ENCODE results near the gene ATF7. TPM values are rescaled to one million over a fixed set of nuclear protein-coding genes. Genes with fewer than 3 reads are reported as not detected.

The ATF7 gene
- polyA plus RNA-seq, 1 experiment = 27.1 TPM

- no peaks in the 10 kb centered on the region for H3K9me3 ChIP-seq (ENCODE audit: control insufficient read depth, insufficient read depth, low read length)
- DNase-seq (ENCODE audit: low read depth, low spot score) = no peak
- no peak overlapping the region for H3K4me3 ChIP-seq (ENCODE audit: low read depth, low read length)
- TF ChIP-seq, protein P1, sequence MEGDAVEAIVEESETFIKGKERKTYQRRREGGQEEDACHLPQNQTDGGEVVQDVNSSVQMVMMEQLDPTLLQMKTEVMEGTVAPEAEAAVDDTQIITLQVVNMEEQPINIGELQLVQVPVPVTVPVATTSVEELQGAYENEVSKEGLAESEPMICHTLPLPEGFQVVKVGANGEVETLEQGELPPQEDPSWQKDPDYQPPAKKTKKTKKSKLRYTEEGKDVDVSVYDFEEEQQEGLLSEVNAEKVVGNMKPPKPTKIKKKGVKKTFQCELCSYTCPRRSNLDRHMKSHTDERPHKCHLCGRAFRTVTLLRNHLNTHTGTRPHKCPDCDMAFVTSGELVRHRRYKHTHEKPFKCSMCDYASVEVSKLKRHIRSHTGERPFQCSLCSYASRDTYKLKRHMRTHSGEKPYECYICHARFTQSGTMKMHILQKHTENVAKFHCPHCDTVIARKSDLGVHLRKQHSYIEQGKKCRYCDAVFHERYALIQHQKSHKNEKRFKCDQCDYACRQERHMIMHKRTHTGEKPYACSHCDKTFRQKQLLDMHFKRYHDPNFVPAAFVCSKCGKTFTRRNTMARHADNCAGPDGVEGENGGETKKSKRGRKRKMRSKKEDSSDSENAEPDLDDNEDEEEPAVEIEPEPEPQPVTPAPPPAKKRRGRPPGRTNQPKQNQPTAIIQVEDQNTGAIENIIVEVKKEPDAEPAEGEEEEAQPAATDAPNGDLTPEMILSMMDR (IDR thresholded peaks at IDR 0.05; ENCODE audit: low read depth, low read length) = no peak
- H3K27ac ChIP-seq (ENCODE audit: low read depth, low read length) = no peak overlapping the region
- H3K27me3 ChIP-seq (ENCODE audit: control insufficient read depth, insufficient read depth, low read length) = no peaks in the 10 kb centered on the region
- ChIA-PET CTCF (interaction anchor here (0.6 to 1.9 kb wide), 5 partner anchors 29 to 158 kb away, joined by 4 to 8 read pairs (median 7); partner anchors contain the start of gene AAAS), POLR2A (interaction anchor here (0.6 to 6.2 kb wide), 4 partner anchors 15 to 38 kb away, joined by 3 to 50 read pairs (median 10); partner anchors contain the start of genes MAP3K12, PRR13 and TARBP2)
These were observed 147.3 kb downstream of the ATF7 start for GRCh38 chr12:53478865-53479264.

GRCh38 chr12:53476769-53477209 is 149.4 kb downstream of the ATF7 start:
- H3K27ac ChIP-seq (ENCODE audit: low read depth, low read length) = no peak overlapping the region
- CTCF ChIA-PET = interaction anchor here (0.7 to 4.6 kb wide), 6 partner anchors 12 to 124 kb away, joined by 3 to 35 read pairs (median 4); no protein-coding TSS in a partner anchor
- no peak for DNase-seq (ENCODE audit: low read depth, low spot score)
- POLR2A ChIA-PET = interaction anchor here (0.6 to 1.9 kb wide), 7 partner anchors 8 to 131 kb away, joined by 3 to 18 read pairs (median 4); no protein-coding TSS in a partner anchor
- H3K9me3 ChIP-seq (ENCODE audit: control insufficient read depth, insufficient read depth, low read length) = no peaks in the 10 kb centered on the region
- H3K27me3 ChIP-seq (ENCODE audit: control insufficient read depth, insufficient read depth, low read length) = no peaks in the 10 kb centered on the region
- TF ChIP-seq, protein P1 (IDR thresholded peaks at IDR 0.05; ENCODE audit: low read depth, low read length) = peak; percentile 47
- H3K4me3 ChIP-seq (ENCODE audit: low read depth, low read length) = no peak overlapping the region

DNA sequence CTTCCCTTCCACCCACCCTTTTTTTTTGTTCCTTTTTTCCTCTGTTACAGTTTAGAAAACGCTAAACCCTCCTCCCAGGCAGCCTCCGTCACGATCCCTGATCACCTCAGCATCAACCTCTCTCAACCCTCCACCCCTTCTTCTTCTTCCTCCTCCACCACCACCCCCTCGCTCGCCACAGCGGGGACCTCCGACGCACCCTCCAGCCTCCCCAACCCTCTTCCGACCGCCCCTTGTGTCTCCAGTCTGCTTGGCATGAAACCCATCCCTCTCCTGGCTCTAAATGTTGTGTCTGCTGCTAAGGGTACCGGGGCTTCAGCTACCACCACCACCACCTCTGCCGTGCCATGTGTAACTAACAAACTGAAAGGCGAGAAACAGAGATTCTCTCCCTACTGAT is 151.4 kb downstream of the ATF7 start:
- no peaks in the 10 kb centered on the region for H3K9me3 ChIP-seq (ENCODE audit: control insufficient read depth, insufficient read depth, low read length)
- no peak overlapping the region for H3K27ac ChIP-seq (ENCODE audit: low read depth, low read length)
- ChIA-PET POLR2A (interaction anchor here (0.7 to 1.3 kb wide), 4 partner anchors 11 to 95 kb away, joined by 3 to 7 read pairs (median 4); partner anchors contain the start of gene SP1), CTCF (interaction anchor here (0.7 to 4.6 kb wide), 5 partner anchors 34 to 930 kb away, joined by 3 to 35 read pairs (median 6); partner anchors contain the start of gene AAAS)
- TF ChIP-seq, protein P1 (IDR thresholded peaks at IDR 0.05; ENCODE audit: low read depth, low read length) = no peak
- no peak overlapping the region for H3K4me3 ChIP-seq (ENCODE audit: low read depth, low read length)
- DNase-seq (ENCODE audit: low read depth, low spot score) = no peak
- no peaks in the 10 kb centered on the region for H3K27me3 ChIP-seq (ENCODE audit: control insufficient read depth, insufficient read depth, low read length)

DNA sequence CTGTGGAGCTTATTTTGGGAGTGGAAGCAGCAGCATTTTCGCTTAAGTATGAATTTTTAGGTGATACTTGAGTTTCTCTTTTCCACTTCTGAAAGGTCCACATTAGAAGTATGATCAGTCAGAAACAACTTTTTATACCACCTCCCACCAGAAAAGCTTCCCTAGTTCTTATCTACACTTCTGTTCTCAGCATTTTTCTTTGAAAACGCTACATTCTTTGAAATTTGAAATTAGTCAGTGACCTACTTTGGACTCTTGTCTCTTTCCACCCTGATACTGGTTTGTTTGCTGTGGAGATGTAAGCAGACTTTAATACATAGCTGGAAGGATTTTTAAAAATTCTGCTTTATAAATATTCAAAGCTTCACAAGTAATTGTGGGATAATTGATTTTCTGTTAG is 152.1 kb downstream of the ATF7 start:
- TF ChIP-seq, protein P1 (IDR thresholded peaks at IDR 0.05; ENCODE audit: low read depth, low read length) = no peak
- CTCF ChIA-PET = interaction anchor here (0.5 to 4.6 kb wide), 7 partner anchors 24 to 157 kb away, joined by 3 to 35 read pairs (median 3); partner anchors contain the start of gene NPFF
- H3K27ac ChIP-seq (ENCODE audit: low read depth, low read length) = no peak overlapping the region
- H3K9me3 ChIP-seq (ENCODE audit: control insufficient read depth, insufficient read depth, low read length) = no peaks in the 10 kb centered on the region
- POLR2A ChIA-PET = interaction anchor here (0.7 to 1.3 kb wide), 4 partner anchors 17 to 95 kb away, joined by 3 to 11 read pairs (median 5); partner anchors contain the start of genes MAP3K12 and SP1
- H3K4me3 ChIP-seq (ENCODE audit: low read depth, low read length) = no peak overlapping the region
- no peak for DNase-seq (ENCODE audit: low read depth, low spot score)
- H3K27me3 ChIP-seq (ENCODE audit: control insufficient read depth, insufficient read depth, low read length) = no peaks in the 10 kb centered on the region

DNA sequence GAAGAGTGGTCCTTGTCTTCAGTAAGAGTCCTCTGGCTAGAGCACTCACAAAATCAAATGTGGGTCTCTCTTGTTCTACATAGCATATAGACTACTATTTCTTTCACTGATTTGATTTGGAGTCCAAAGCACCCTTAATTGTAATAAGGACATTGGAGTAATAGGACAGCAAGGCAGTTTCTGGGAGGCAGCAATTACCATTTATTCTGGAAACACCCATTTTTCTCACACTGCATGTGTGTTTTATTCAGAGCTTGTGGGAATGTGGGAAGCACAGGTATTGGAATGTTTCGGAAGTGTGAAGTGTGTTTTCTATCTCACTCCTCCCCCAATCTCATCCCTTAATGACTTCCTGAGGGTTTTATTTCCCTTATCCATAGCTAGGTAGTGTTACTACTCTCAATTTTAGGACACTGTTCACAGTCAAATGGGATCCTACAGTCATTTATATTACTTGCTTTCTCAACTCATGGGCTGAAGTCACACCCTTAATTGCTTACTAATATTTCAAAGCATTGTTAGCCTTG is 154.1 kb downstream of the ATF7 start:
- ChIA-PET POLR2A (interaction anchor here (0.6 to 1.2 kb wide), 6 partner anchors 10 to 174 kb away, joined by 3 to 8 read pairs (median 3); no protein-coding TSS in a partner anchor), CTCF (interaction anchor here (1.9 kb wide), 1 partner anchor 32 kb away, joined by 4 read pairs; no protein-coding TSS in a partner anchor)
- Histone ChIP-seq H3K27me3 (ENCODE audit: control insufficient read depth, insufficient read depth, low read length) (no peaks in the 10 kb centered on the region), H3K27ac (ENCODE audit: low read depth, low read length) (no peak overlapping the region), H3K4me3 (ENCODE audit: low read depth, low read length) (no peak overlapping the region), H3K9me3 (ENCODE audit: control insufficient read depth, insufficient read depth, low read length) (no peaks in the 10 kb centered on the region)
- TF ChIP-seq, protein P1 (IDR thresholded peaks at IDR 0.05; ENCODE audit: low read depth, low read length) = no peak
- no peak for DNase-seq (ENCODE audit: low read depth, low spot score)
